HG03460 (cell line): ENCODE data around the gene HDAC10.

Source experiments
- ATAC-seq: cut with Tn5 transposase; IDR thresholded peaks from one replicate; pipeline ENCODE4 v1.9.1; 2021; ENCODE audit not compliant: unreplicated experiment

HDAC10 gene

DNA sequence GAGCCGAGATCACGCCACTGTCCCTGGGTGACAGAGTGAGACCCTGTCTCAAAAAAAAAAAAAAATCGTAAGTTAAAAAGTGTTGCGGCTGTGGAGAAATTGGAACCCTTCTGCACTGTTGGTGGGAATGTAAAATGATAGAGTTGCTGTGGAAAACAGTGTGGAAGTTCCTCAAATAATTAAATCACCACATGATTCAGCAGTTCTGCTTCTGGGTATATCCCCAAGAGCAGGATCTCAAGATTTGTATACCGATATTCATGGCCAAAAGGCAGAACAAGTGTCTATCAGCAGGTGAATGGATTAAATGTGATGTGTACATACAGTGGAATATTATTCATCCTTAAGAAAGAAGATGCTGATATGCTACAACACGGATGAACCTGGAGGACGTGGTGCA is 46.5 kb downstream of the HDAC10 start:
- no peak for ATAC-seq

DNA sequence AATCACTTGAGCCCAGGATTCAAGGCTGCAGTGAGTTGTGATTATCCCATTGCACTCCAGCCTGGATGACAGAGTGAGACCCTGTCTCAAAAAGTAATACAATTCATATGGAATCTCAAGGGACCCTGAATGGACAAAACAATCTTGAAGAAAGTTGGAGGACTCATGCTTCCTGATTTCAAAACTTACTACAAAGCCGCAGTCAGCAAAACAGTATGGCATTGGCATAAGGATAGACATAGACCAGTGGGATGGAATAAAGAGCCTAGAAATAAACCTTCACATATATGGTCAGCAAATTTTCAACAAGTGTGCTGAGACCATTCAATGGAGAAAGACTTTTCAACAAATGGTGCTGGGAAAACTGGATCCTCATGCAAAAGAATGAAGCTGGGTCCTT is 47.8 kb downstream of the HDAC10 start:
- no peak for ATAC-seq

DNA sequence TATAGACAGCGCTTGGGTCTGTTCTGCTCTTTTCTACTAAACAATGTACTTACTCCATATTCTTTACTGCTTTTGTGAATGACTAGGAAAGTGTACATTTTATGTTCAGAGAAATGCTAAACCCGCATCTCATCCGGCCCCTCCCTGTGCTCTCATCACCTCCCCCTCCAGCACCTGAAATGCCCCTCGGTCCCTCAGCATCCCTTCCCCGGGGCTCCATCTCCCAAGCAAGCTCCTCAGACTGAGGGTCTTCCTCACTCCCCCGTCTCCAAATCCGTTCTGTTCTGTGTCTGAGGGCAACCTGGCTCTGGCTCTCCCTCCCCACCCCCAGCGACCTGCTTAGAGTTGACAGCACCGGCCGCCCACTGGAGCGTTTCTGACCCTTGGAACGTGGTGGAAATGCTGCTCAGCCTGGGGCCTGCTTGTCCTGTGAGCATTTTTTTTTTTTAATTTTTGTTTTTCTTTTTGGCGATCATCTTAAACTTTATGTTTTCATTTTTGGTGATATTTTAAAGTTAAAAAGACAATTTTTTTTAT is 48.9 kb downstream of the HDAC10 start:
- no peak for ATAC-seq

DNA sequence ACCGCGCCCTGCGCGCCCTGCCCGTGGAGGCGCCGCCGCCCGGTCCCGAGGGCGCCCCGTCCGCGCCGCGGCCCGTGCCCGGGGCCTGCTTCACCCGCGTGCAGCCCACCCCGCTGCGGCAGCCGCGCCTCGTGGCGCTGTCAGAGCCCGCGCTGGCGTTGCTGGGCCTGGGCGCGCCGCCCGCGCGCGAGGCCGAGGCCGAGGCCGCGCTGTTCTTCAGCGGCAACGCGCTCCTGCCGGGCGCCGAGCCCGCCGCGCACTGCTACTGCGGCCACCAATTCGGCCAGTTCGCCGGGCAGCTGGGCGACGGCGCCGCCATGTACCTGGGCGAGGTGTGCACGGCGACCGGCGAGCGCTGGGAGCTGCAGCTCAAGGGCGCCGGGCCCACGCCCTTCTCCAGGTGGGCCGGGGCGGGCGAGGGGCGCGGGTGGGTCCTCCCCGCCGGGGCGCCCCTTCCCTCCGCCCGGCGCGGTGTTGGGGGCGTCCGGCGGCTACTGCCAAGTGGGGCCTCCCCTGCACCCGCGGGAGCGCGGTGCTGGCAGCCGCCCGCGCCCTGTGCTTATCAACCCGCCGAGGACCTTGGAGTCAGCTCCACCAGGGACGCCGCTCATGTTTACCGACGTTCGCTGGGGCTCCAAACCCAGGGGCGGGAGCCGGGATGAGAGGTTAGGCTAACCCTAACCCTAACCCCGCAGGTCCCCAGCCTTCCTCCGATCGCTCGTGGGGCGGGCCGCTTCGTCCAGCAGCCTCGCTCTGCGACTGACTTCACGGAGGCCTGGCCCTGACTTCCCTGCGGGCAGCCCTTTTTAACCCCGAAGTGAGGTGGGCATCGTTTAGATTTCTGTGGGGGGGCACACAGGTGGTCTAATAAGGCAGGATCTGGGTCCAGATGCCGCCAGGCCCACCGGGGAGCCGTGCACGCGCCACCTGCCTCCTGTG is 49.6 kb downstream of the HDAC10 start:
- peak; percentile 11 for ATAC-seq

DNA sequence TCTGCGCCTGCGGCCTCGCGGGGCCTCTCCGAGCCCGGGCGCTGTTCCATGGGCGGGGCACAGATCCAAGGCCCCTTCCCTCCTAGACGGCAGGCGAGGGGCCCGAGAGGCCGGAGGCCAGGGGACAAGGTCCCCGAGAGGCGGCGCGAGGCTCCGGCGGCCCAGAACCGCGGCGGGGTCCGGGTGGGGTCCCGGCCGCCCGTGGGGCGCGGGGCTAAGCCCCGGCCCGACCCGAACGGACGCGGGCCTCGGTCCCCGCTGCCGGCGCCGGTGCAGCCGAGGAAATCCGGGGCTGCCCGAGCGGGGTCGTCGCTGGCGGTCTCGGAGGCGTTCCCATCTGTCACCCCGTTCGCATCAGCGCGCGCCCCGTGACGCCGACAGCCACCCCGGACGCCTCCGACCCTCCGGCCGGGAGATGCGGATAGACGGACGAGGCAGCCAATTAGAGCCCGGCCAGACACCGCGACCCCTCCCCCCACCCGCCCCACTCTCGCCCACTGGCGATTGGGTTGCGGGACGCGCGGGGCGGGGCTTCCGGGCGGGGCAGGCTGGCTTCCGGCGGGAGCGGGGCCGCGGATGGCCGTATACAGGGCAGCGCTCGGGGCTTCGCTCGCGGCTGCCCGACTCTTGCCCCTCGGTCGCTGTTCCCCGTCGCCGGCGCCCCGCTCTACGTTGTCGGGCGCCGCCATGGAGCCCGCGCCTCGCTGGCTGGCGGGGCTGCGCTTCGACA is 50.4 kb downstream of the HDAC10 start, which contains the start of gene SELENOO:
SELENOO (plus strand) TSS at position 551 of the 730 bp plus-strand sequence; CDS start at position 577, 26 bp downstream.
- peak; percentile 66 for ATAC-seq

DNA sequence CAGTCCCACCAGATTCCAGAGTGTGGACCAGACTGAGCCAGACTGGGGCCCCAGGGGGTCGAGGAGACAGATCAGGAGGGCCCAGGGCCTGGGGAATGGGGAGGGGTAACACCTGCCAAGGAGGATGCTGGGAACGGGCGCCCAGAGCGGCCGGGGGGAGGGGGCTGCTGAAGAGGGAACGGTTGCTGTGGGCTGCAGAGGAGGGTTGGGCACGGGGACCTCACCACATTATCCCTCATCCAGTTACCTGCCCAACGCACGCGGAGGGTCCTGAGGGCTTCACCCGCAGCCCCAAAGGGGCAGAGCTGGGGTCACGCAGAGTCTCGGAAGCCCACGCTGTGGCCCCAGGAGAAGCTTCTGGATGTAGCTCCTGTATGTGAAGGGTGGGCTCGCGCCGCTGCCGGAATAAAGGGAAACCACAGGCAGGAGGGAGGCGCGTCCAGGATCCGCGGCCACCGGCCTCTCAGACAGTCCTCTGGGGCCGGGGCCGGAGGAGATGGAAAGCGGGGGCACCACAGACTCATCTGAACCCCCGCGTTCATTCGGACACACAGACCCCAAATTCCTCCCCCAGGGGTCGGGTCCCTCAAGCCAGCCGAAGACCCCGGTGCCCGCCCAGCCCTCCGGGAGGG is 51.1 kb downstream of the HDAC10 start:
- no peak for ATAC-seq

DNA sequence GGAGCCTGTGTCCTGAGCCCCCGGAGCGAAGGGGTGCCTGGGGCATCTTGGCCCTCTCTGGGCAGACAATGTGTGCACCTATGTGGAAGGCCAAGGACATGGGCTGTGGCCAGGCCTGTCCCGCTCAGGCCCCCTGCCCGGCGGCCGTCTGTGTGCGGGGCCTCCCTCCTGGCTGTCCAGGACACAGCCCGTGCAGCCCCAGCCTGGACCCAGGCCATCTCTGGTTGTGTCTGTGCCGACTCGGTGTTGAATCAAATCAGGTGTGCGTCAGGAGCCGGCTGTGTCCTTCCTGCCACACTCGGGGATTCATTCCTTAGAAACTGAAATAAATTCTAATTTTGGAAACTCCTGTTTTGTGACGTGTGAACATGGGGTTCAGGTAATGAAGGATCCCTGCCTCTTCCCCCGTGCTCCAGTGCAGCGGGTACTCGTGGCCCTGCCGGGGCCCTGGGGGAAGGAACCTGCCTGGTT is 51.8 kb downstream of the HDAC10 start:
- no peak for ATAC-seq

DNA sequence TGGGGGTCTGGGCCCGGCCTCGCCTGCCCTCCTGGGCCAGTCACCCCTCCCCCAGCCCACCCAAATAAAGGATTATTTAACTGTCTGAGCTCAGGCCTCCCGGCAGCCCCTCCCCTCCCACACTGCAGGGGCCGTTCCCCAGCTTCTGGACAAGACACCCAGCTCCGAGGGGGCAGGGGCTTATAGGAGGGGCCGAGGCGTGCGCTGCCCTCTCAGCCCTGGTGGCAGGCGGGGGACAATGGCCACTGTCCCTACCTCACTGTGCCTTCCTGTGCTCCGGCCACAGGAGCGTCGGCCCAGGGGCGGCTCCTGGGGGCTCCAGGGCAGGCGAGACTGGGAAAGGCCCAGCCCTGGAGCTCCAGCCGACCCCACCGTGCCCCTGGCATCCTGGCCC is 52.4 kb downstream of the HDAC10 start:
- ATAC-seq = no peak

DNA sequence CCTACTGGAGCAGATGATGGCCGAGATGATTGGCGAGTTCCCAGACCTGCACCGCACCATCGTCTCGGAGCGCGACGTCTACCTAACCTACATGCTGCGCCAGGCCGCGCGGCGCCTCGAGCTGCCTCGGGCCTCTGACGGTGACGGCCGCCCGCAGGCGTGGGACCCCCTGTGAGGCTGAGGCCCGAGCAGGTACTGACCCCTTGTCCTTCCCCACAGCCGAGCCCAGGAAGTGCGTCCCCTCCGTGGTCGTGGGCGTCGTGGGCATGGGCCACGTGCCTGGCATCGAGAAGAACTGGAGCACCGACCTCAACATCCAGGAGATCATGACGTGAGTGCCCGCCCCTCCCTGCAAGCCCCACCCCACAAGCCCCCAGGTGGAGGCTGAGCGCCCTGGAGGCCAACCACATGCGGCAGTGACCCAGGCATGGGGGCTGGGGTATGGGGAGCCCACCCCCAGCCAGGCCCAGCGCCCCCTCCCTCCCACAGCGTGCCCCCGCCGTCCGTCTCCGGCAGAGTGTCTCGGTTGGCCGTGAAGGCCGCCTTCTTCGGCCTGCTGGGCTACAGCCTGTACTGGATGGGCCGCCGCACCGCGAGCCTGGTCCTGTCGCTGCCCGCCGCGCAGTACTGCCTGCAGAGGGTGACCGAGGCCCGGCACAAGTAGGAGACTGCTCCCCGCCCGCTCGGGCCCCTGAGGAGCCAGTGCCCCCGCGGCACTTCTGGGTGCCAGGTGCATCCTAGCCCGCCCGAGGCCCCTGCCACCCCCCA is 53.0 kb downstream of the HDAC10 start:
- no peak for ATAC-seq

DNA sequence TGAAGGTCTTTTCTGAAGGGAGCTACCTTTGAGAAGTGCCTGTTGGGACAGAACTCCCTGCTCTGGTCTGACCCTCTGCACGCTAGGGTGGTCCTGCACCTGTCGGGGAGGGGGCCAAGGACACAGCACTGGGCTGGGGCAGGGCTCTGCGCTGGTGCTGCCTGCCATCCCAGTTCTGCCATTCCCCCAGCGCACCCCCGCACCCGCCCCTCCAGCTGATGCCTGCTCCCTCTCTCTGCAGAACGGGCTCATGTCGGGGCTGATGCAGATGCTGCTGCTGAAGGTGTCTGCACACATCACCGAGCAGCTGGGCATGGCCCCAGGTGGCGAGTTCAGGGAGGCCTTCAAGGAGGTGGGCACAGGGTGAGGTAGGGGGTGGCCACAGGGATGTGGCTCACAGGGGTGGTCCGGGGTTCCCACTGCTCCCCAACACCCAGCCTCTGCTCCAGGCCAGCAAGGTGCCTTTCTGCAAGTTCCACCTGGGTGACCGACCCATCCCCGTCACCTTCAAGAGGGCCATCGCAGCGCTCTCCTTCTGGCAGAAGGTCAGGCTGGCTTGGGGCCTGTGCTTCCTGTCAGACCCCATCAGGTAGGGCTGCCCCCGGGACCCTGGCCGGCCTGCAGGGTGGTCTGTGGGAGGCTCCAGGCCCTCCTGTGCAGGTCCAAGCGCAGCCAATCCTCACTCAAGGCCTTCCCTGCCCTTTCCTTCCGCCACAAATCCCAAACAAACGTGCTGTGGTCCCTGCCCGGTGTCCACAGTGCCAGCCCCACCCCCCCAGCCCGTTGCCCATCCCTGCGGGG is 53.9 kb downstream of the HDAC10 start:
- no peak for ATAC-seq

DNA sequence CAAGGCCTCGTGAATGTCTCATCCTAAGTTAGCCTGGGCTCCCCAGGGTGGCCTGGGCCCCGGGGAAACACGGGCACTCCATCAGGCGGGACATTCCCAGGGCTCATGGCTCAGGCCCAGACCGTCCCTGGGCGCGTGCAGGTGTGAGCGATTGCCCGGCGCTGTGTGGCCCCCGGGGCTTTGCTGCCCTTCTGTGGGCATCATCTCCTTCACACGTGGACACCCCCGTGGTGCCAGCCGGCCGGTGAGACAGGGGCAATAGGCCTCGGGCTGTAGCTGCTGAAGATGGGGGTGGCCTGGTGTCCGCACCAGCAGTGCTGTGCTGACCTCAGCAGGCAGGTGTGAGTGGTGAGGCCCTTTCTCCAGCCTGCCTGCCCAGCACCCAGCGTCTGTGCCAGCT is 54.8 kb downstream of the HDAC10 start:
- ATAC-seq = no peak
